ENCODE data around the gene PFKL. TPM values are rescaled to one million over a fixed set of nuclear protein-coding genes. Genes with fewer than 3 reads are reported as not detected.

PFKL gene
- total and polyA plus RNA-seq, 2 experiments from 2014 or later, result 40.3 to 106 TPM

DNA sequence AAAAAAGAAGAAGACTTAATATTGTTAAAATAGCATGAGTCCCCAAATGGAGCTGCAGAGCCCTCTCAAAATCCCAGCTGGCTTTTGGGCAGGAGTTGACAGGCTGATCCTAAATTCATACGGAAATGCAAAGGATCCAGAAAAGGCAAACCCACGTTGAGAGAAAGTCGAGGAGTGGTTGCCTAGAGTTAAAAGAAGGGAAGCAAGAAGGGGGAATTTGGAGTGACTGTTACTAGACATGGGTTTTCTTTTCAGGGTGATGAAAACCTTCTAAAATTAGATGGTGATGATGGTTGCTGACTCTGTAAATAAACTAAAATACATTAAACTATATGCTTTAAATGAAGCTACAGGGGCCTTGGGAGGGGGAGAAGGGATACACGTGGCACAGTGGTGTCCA is 39.8 kb upstream of the PFKL start (continued):
- TF ChIP-seq EZH2phosphoT487 (IDR thresholded peaks at IDR 0.05; ENCODE audit: unreplicated experiment) (no peak), NANOG (IDR thresholded peaks at IDR 0.05; ENCODE audit: borderline replicate concordance) (no peak), CTCF (conservative IDR thresholded peaks at IDR 0.05; ENCODE audit: low read depth in 2 of 2) (no peak)

- ATAC-seq (no peak), DNase-seq (ENCODE audit: low spot score) (no peak)
- H3K4me3 ChIP-seq, result no peak overlapping the region
- H3K4me3 Mint-ChIP-seq, result no peak overlapping the region
- no peak overlapping the region for H2AFZ ChIP-seq
- no peaks in the 10 kb centered on the region for H3K79me2 ChIP-seq (replicated peaks; ENCODE audit: insufficient read depth)
- no peaks in the 10 kb centered on the region for H3K36me3 ChIP-seq (ENCODE audit: insufficient read depth)
- H3K4me2 ChIP-seq, result no peak overlapping the region
- no peaks in the 10 kb centered on the region for H3K9me2 ChIP-seq (ENCODE audit: insufficient read depth)
- no peaks in the 10 kb centered on the region; the same call in 1 of the 2 replicates for H3K4me1 ChIP-seq (ENCODE audit: insufficient read depth)
- no peaks in the 10 kb centered on the region for H3K36me3 Mint-ChIP-seq (ENCODE audit: low read depth)
- H3K27me3 ChIP-seq (ENCODE audit: insufficient read depth), result no peaks in the 10 kb centered on the region
- no peak overlapping the region for H3K27ac Mint-ChIP-seq
- H3K27me3 Mint-ChIP-seq (ENCODE audit: insufficient read depth, low read depth, poor library complexity), result peaks cover 4% of the 10 kb centered on the region
- peaks cover 4% of the 10 kb centered on the region; the same call in 2 of the 3 replicates for H3K4me1 Mint-ChIP-seq
- H4K20me1 ChIP-seq (replicated peaks; ENCODE audit: insufficient read depth), result no peaks in the 10 kb centered on the region
- no peaks in the 10 kb centered on the region for H3K9me3 Mint-ChIP-seq
- H3K27ac ChIP-seq (ENCODE audit: low read depth), result no peak overlapping the region
- no peaks in the 10 kb centered on the region for H3F3A ChIP-seq (replicated peaks; ENCODE audit: low read depth)
- TF ChIP-seq JUNB (IDR thresholded peaks at IDR 0.05; ENCODE audit: unreplicated experiment) (no peak), NANOG (IDR thresholded peaks at IDR 0.05; ENCODE audit: borderline replicate concordance) (no peak), ZNF331 (CRISPR knock-in tag; IDR thresholded peaks at IDR 0.05; ENCODE audit: low read depth) (no peak), EZH2 (IDR thresholded peaks at IDR 0.05; ENCODE audit: low read depth, unreplicated experiment) (no peak), CREB1 (CRISPR knock-in tag; IDR thresholded peaks at IDR 0.05; ENCODE audit: low read depth) (no peak), EZH2phosphoT487 (IDR thresholded peaks at IDR 0.05; ENCODE audit: unreplicated experiment) (no peak), ETS1 (IDR thresholded peaks at IDR 0.05) (no peak), STAT1 (IDR thresholded peaks at IDR 0.05; ENCODE audit: unreplicated experiment) (no peak), REST (IDR thresholded peaks at IDR 0.05; ENCODE audit: unreplicated experiment) (no peak), POLR2AphosphoS5 (IDR thresholded peaks at IDR 0.05; ENCODE audit: low read depth) (no peak)
Observed at GRCh38 chr21:44260791-44261631, 38.8 kb upstream of the PFKL start.
